NB4 (cell line): ENCODE measurements around the gene IKZF5.

Experiments used
- CTCF ChIP-seq: IDR thresholded peaks from one replicate; pipeline ENCODE4 v1.5.1; 2012; ENCODE audit warnings: low read depth, low read length
- MYC ChIP-seq: IDR thresholded peaks from 2 replicates; pipeline ENCODE4 v1.6.1; 2011; ENCODE audit warnings: low read depth, low read length
- POLR2A ChIP-seq: IDR thresholded peaks from 2 replicates; pipeline ENCODE4 v1.6.1; 2011; ENCODE audit warnings: mild to moderate bottlenecking; ENCODE audit not compliant: insufficient read length; ENCODE audit errors: extremely low read depth
- TF ChIP-seq, protein P1 (sequence below): IDR thresholded peaks from 2 replicates; pipeline ENCODE4 v1.6.1; 2011; ENCODE audit warnings: low read depth, low read length

- TF ChIP-seq CTCF (no peak), POLR2A (no peak), MYC (no peak)
- TF ChIP-seq, protein P1, sequence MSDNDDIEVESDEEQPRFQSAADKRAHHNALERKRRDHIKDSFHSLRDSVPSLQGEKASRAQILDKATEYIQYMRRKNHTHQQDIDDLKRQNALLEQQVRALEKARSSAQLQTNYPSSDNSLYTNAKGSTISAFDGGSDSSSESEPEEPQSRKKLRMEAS = no peak
These were observed 10.7 kb downstream of the IKZF5 start for GRCh38 chr10:122997864-122998263.
